ENCODE data around the gene MAEA. TPM values are rescaled to one million over a fixed set of nuclear protein-coding genes. Genes with fewer than 3 reads are reported as not detected.
"Not testable (repeated sequence)": the region's sequence is repeated elsewhere in the genome, so short reads cannot be mapped to it uniquely, and the experiment has no call there.

Gene MAEA
- polyA plus RNA-seq, 4 donors = 58.6 to 83.3 (median 79.0) TPM

- DNase-seq (ENCODE audit: low read depth in 4 of 4, low spot score in 2 of 4) = no peak
Measured at GRCh38 chr4:1362046-1362445, 72.4 kb downstream of the MAEA start.

- DNase-seq (ENCODE audit: low read depth in 4 of 4, low spot score in 2 of 4) = no peak
Measured at GRCh38 chr4:1362521-1362920, 72.8 kb downstream of the MAEA start.

- no peak for DNase-seq (ENCODE audit: low read depth in 4 of 4, low spot score in 2 of 4)
Measured at GRCh38 chr4:1363513-1363912, 73.8 kb downstream of the MAEA start.

- no peak for DNase-seq (ENCODE audit: low read depth in 4 of 4, low spot score in 2 of 4)
Measured at GRCh38 chr4:1364217-1364616, 74.5 kb downstream of the MAEA start.

- DNase-seq (ENCODE audit: low read depth in 4 of 4, low spot score in 2 of 4) = no peak
Measured at GRCh38 chr4:1364748-1365147, 75.1 kb downstream of the MAEA start.

- DNase-seq (ENCODE audit: low read depth in 4 of 4, low spot score in 2 of 4) = no peak
Measured at GRCh38 chr4:1365271-1366178, 75.8 kb downstream of the MAEA start.

- DNase-seq (ENCODE audit: low read depth in 4 of 4, low spot score in 2 of 4) = no peak
Measured at GRCh38 chr4:1366371-1367229, 76.9 kb downstream of the MAEA start.

- DNase-seq (ENCODE audit: low read depth in 4 of 4, low spot score in 2 of 4) = no peak
Measured at GRCh38 chr4:1367230-1367935, 77.7 kb downstream of the MAEA start.

- DNase-seq (ENCODE audit: low read depth in 4 of 4, low spot score in 2 of 4) = no peak
Measured at GRCh38 chr4:1367936-1368289, 78.2 kb downstream of the MAEA start.

- no peak for DNase-seq (ENCODE audit: low read depth in 4 of 4, low spot score in 2 of 4)
Measured at GRCh38 chr4:1368421-1369090, 78.9 kb downstream of the MAEA start.

- DNase-seq (ENCODE audit: low read depth in 4 of 4, low spot score in 2 of 4) = no peak
Measured at GRCh38 chr4:1369091-1369450, 79.4 kb downstream of the MAEA start.

GRCh38 chr4:1369479-1370079 is 79.9 kb downstream of the MAEA start:
- DNase-seq (ENCODE audit: low read depth in 4 of 4, low spot score in 2 of 4) = no peak

- DNase-seq (ENCODE audit: low read depth in 4 of 4, low spot score in 2 of 4) = no peak
Measured at GRCh38 chr4:1370321-1371124, 80.8 kb downstream of the MAEA start.

GRCh38 chr4:1371176-1372165 is 81.8 kb downstream of the MAEA start:
- DNase-seq (ENCODE audit: low read depth in 4 of 4, low spot score in 2 of 4) = no peak

GRCh38 chr4:1372576-1372975 is 82.9 kb downstream of the MAEA start:
- DNase-seq (ENCODE audit: low read depth in 4 of 4, low spot score in 2 of 4) = not testable (repeated sequence)

GRCh38 chr4:1373892-1374705 is 84.4 kb downstream of the MAEA start:
- DNase-seq (ENCODE audit: low read depth in 4 of 4, low spot score in 2 of 4) = no peak

GRCh38 chr4:1374706-1375045 is 85.0 kb downstream of the MAEA start:
- no peak for DNase-seq (ENCODE audit: low read depth in 4 of 4, low spot score in 2 of 4)
